IMR-90 (cell line): ENCODE measurements around the gene KLHL29. TPM values are rescaled to one million over a fixed set of nuclear protein-coding genes. Genes with fewer than 3 reads are reported as not detected.

Experiments used
- ATAC-seq: fragments of 200-7000 bp; cut with Tn5 transposase; 2 replicates; pipeline ENCODE4 v1.9.1; 2020; ENCODE audit warnings: low read depth, mild to moderate bottlenecking, moderate library complexity
- BruUV-seq: library from RNA; stranded (reverse); fragments of 400-500 nt; replicated peaks from 2 replicates; lab custom pipeline; 2021; lab: Mats Ljungman, UMichigan
- CTCF ChIA-PET: fragments of 300-600 bp; formaldehyde crosslinking; extraction: SDS; loops from one replicate; lab custom pipeline; 2021; ENCODE audit warnings: antibody characterized with exemption; lab: Yijun Ruan, JAX
- POLR2A ChIA-PET: fragments of 300-600 bp; sonication (Branson Sonifier 250); formaldehyde crosslinking; loops from one replicate; lab custom pipeline; 2022; ENCODE audit warnings: antibody characterized with exemption; ENCODE audit not compliant: unreplicated experiment; lab: Charles Lee
- DNase-seq: peaks from one replicate; pipeline ENCODE4 v3.0.0; 2013
- H2AFZ ChIP-seq: replicated peaks from 2 replicates; pipeline ENCODE3; 2013; ENCODE audit warnings: low read length, mild to moderate bottlenecking; ENCODE audit not compliant: poor library complexity
- H2AK5ac ChIP-seq: 2 replicates; pipeline ENCODE4 v1.6.1; 2013; ENCODE audit warnings: low read depth, low read length, inconsistent platforms
- H2AK9ac ChIP-seq: replicated peaks from 2 replicates; pipeline ENCODE3; 2013; ENCODE audit warnings: mild to moderate bottlenecking, low read depth, low read length, moderate library complexity; ENCODE audit not compliant: poor library complexity
- H2BK120ac ChIP-seq: 2 replicates; pipeline ENCODE4 v1.6.1; 2013; ENCODE audit warnings: low read depth, low read length, inconsistent platforms
- H2BK15ac ChIP-seq: 3 replicates; pipeline ENCODE4 v1.6.1; 2013; ENCODE audit warnings: low read depth, low read length, inconsistent platforms
- H2BK20ac ChIP-seq: 2 replicates; pipeline ENCODE4 v1.6.1; 2013; ENCODE audit warnings: low read depth, mild to moderate bottlenecking, inconsistent platforms, low read length, moderate library complexity
- H2BK5ac ChIP-seq: 2 replicates; pipeline ENCODE4 v1.6.1; 2013; ENCODE audit warnings: mild to moderate bottlenecking, low read depth, low read length, inconsistent platforms; ENCODE audit not compliant: poor library complexity, severe bottlenecking
- H3K14ac ChIP-seq: replicated peaks from 2 replicates; pipeline ENCODE4 v1.6.1; 2013; ENCODE audit warnings: low read depth, low read length, inconsistent platforms
- H3K18ac ChIP-seq: 2 replicates; pipeline ENCODE4 v1.6.1; 2013; ENCODE audit warnings: low read depth, low read length, control low read depth
- H3K23ac ChIP-seq: 2 replicates; pipeline ENCODE4 v1.6.1; 2013; ENCODE audit warnings: low read depth, low read length, inconsistent platforms
- H3K27ac ChIP-seq: 2 replicates; pipeline ENCODE4 v1.5.1; 2013; ENCODE audit warnings: mild to moderate bottlenecking, control low read depth, low read length; ENCODE audit not compliant: insufficient read depth
- H3K27me3 ChIP-seq: 2 replicates; pipeline ENCODE4 v1.6.1; 2013; ENCODE audit warnings: low read length; ENCODE audit not compliant: control insufficient read depth, insufficient read depth
- H3K36me3 ChIP-seq: 2 replicates; pipeline ENCODE4 v1.6.1; 2013; ENCODE audit warnings: low read length, mixed read lengths; ENCODE audit not compliant: control insufficient read depth, insufficient read depth
- H3K4ac ChIP-seq: 2 replicates; pipeline ENCODE4 v1.6.1; 2013; ENCODE audit warnings: low read depth, low read length, inconsistent platforms
- H3K4me1 ChIP-seq: 2 replicates; pipeline ENCODE4 v1.6.1; 2013; ENCODE audit warnings: low read length, mixed read lengths; ENCODE audit not compliant: control insufficient read depth, insufficient read depth
- H3K4me2 ChIP-seq: 2 replicates; pipeline ENCODE4 v1.6.1; 2013; ENCODE audit warnings: low read depth, mild to moderate bottlenecking, control low read depth, low read length, moderate library complexity
- H3K4me3 ChIP-seq: 2 replicates; pipeline ENCODE4 v1.5.1; 2013; ENCODE audit warnings: low read depth, mild to moderate bottlenecking, control low read depth, low read length, moderate library complexity; ENCODE audit not compliant: insufficient read depth
- H3K56ac ChIP-seq: 2 replicates; pipeline ENCODE4 v1.6.1; 2013; ENCODE audit warnings: low read length, inconsistent platforms; ENCODE audit not compliant: insufficient read depth; ENCODE audit errors: extremely low read depth
- H3K79me1 ChIP-seq, 2 experiments: 2 replicates each; pipeline ENCODE4 v1.6.1; 2013; ENCODE audit warnings: low read length in 2 of 2, inconsistent platforms in 1 of 2, low read depth in 1 of 2
- H3K9ac ChIP-seq: 2 replicates; pipeline ENCODE4 v1.6.1; 2013; ENCODE audit warnings: low read depth, low read length, control low read depth
- H3K9me1 ChIP-seq: 2 replicates; pipeline ENCODE4 v1.6.1; 2013; ENCODE audit warnings: low read length, inconsistent platforms; ENCODE audit not compliant: insufficient read depth
- H3K9me3 ChIP-seq: 2 replicates; pipeline ENCODE4 v1.6.1; 2013; ENCODE audit warnings: low read length; ENCODE audit not compliant: control insufficient read depth, insufficient read depth
- H4K20me1 ChIP-seq: 2 replicates; pipeline ENCODE4 v1.6.1; 2013; ENCODE audit warnings: low read length, inconsistent platforms; ENCODE audit not compliant: insufficient read depth
- H4K5ac ChIP-seq: 2 replicates; pipeline ENCODE4 v1.6.1; 2013; ENCODE audit warnings: mild to moderate bottlenecking, low read depth, low read length, control low read depth
- H4K8ac ChIP-seq, 2 experiments: 2 replicates each; pipeline ENCODE4 v1.6.1; 2013; ENCODE audit warnings: low read depth in 2 of 2, low read length in 2 of 2, control low read depth in 1 of 2, inconsistent platforms in 1 of 2
- H4K91ac ChIP-seq: 2 replicates; pipeline ENCODE4 v1.6.1; 2013; ENCODE audit warnings: low read depth, low read length, inconsistent platforms; ENCODE audit not compliant: insufficient read depth
- BHLHE40 ChIP-seq: fragments of 150-350 bp; IDR thresholded peaks from 2 replicates; pipeline ENCODE4 v1.6.1; 2016; ENCODE audit warnings: mild to moderate bottlenecking, low read depth, low read length
- CHD1 ChIP-seq: IDR thresholded peaks from 2 replicates; pipeline ENCODE4 v1.6.1; 2012; ENCODE audit warnings: low read depth, low read length, improper control_type of control experiment
- CTCF ChIP-seq: conservative IDR thresholded peaks from 2 replicates; pipeline ENCODE4 v1.5.1; 2012; ENCODE audit warnings: mild to moderate bottlenecking, low read depth, low read length, improper control_type of control experiment
- ELK1 ChIP-seq: fragments of 150-350 bp; IDR thresholded peaks from 2 replicates; pipeline ENCODE4 v1.6.1; 2016; ENCODE audit warnings: low read depth, mild to moderate bottlenecking, low read length, moderate library complexity, borderline replicate concordance
- FOS ChIP-seq: fragments of 150-350 bp; IDR thresholded peaks from 2 replicates; pipeline ENCODE4 v1.6.1; 2016; ENCODE audit warnings: low read depth, low read length
- MAFK ChIP-seq: IDR thresholded peaks from 2 replicates; pipeline ENCODE4 v1.6.1; 2012; ENCODE audit warnings: low read depth, low read length, improper control_type of control experiment
- MAZ ChIP-seq: IDR thresholded peaks from 2 replicates; pipeline ENCODE4 v1.6.1; 2012; ENCODE audit warnings: low read depth, mild to moderate bottlenecking, low read length, improper control_type of control experiment, moderate library complexity, borderline replicate concordance
- POLR2A ChIP-seq: IDR thresholded peaks from 2 replicates; pipeline ENCODE4 v1.6.1; 2012; ENCODE audit warnings: mild to moderate bottlenecking, low read depth, low read length
- RCOR1 ChIP-seq: IDR thresholded peaks from 2 replicates; pipeline ENCODE4 v1.6.1; 2012; ENCODE audit warnings: mild to moderate bottlenecking, low read length, improper control_type of control experiment; ENCODE audit not compliant: insufficient replicate concordance
- SMC3 ChIP-seq: fragments of 150-350 bp; IDR thresholded peaks from 2 replicates; pipeline ENCODE4 v1.6.1; 2016; ENCODE audit warnings: low read depth, mild to moderate bottlenecking, antibody characterized with exemption, low read length, moderate library complexity
- USF2 ChIP-seq: fragments of 150-350 bp; IDR thresholded peaks from 2 replicates; pipeline ENCODE4 v1.6.1; 2017; ENCODE audit warnings: mild to moderate bottlenecking, antibody characterized with exemption, low read length, low read depth
- WGBS, 2 experiments: methylation state at CpG; one replicate each; pipeline versions ENCODE4 v1.1.5 to v1.1.7; 2013; ENCODE audit warnings: missing lambda C conversion rate in 2 of 2; ENCODE audit not compliant: insufficient read length in 1 of 2; ENCODE audit errors: extremely low coverage in 2 of 2; 5-methylcytosine and 5-hydroxymethylcytosine counted together
- dilution Hi-C: fragments of 300-500 bp; cut with HindIII; formaldehyde crosslinking; loops from one replicate; pipeline ENCODE4 v1.14.3; 2018; ENCODE audit warnings: low sequenced_read_pairs; ENCODE audit not compliant: unreplicated experiment
- in situ Hi-C: fragments of 300-500 bp; cut with MboI; formaldehyde crosslinking; loops from 3 replicates; pipeline ENCODE4 v1.14.3; 2019; ENCODE audit warnings: low sequenced_read_pairs, inconsistent platforms, mixed read lengths
- intact Hi-C: fragments of 100-400 bp; cut with micrococcal nuclease; formaldehyde crosslinking; loops from 2 replicates; pipeline ENCODE4 v1.10.0; 2022
- polyA plus RNA-seq, 3 experiments: library from polyadenylated mRNA; depleted of rRNA; stranded (reverse); fragments of >200 nt; gene quantifications; 2 replicates each; pipeline ENCODE4 v1.2.3, GENCODE V29; 2012; ENCODE audit warnings: low replicate concordance in 1 of 3
- total RNA-seq: library from RNA; depleted of rRNA; stranded (reverse); fragments of >200 nt; gene quantifications from 2 replicates; pipeline ENCODE4 v1.2.3, GENCODE V29; 2012

Gene KLHL29
- total and polyA plus RNA-seq, 2 of the 4 experiments (the other 2 are of a cell fraction): 2.0 to 8.0 TPM

- in situ Hi-C loops (loop anchor here (25.0 kb wide), 1 partner anchor 379 kb away; no protein-coding TSS in a partner anchor), intact Hi-C loops (no loop called here), dilution Hi-C loops (no loop called here)
- no peak overlapping the region for H2BK5ac ChIP-seq
- no peak overlapping the region for H2AFZ ChIP-seq
- no peaks in the 10 kb centered on the region for H3K9me1 ChIP-seq
- no peak overlapping the region for H2BK20ac ChIP-seq
- H3K9me3 ChIP-seq: no peaks in the 10 kb centered on the region
- H3K4me3 ChIP-seq: no peak overlapping the region
- H3K4me1 ChIP-seq: peaks cover 2% of the 10 kb centered on the region
- H4K20me1 ChIP-seq: peaks cover 12% of the 10 kb centered on the region; the same call in 1 of the 2 replicates
- TF ChIP-seq SMC3 (no peak), FOS (no peak), RCOR1 (no peak), MAZ (no peak), USF2 (no peak), CHD1 (no peak), POLR2A (no peak), MAFK (no peak), CTCF (no peak), BHLHE40 (no peak), ELK1 (no peak)
- no peak overlapping the region for H3K18ac ChIP-seq
- no peak overlapping the region for H4K91ac ChIP-seq
- H4K5ac ChIP-seq: no peak overlapping the region
- CTCF ChIA-PET: no interaction called here
- no peak overlapping the region for H3K9ac ChIP-seq
- H4K8ac ChIP-seq: no peak overlapping the region
- no peak for DNase-seq
- no peak for ATAC-seq
- H3K23ac ChIP-seq: no peak overlapping the region
- H3K27ac ChIP-seq: no peak overlapping the region
- no peaks in the 10 kb centered on the region for H3K36me3 ChIP-seq
- H3K27me3 ChIP-seq: no peaks in the 10 kb centered on the region
- H3K56ac ChIP-seq: no peak overlapping the region
- H2BK15ac ChIP-seq: no peak overlapping the region
- H2AK5ac ChIP-seq: no peak overlapping the region
- H3K79me1 ChIP-seq: peaks cover 2 to 11% of the 10 kb centered on the region in 2 experiments; a peak in 1 of 4 replicates
- no TSS peak for BruUV-seq
- no peak overlapping the region for H2AK9ac ChIP-seq
- H3K14ac ChIP-seq: no peak overlapping the region
- H3K4ac ChIP-seq: no peak overlapping the region
- no peak overlapping the region for H2BK120ac ChIP-seq
- no peak overlapping the region for H3K4me2 ChIP-seq
- 85% methylated on average over 4 of the region's 4 CpGs; no CpG with 5 or more reads in 1 of the 2 experiments for WGBS, 2 experiments
- POLR2A ChIA-PET: no interaction called here
These were observed 1.9 kb upstream of the KLHL29 start for GRCh38 chr2:23383100-23383499.
